NT2/D1 (cell line): ENCODE results near the gene MAP6D1.
"Not testable (repeated sequence)": the region's sequence is repeated elsewhere in the genome, so short reads cannot be mapped to it uniquely, and the experiment has no call there.

Experiments used
- DNase-seq: peaks from one replicate; pipeline ENCODE4 v3.0.0-alpha.2; 2011; ENCODE audit warnings: low read depth, low spot score
- H3K27me3 ChIP-seq: 2 replicates; pipeline ENCODE4 v1.6.0; 2011; ENCODE audit warnings: mild to moderate bottlenecking; ENCODE audit not compliant: insufficient read length, insufficient read depth
- H3K36me3 ChIP-seq: 2 replicates; pipeline ENCODE4 v1.6.1; 2011; ENCODE audit warnings: mild to moderate bottlenecking, low read length, mixed read lengths; ENCODE audit not compliant: insufficient read depth, insufficient read length
- H3K4me1 ChIP-seq: 2 replicates; pipeline ENCODE4 v1.5.1; 2011; ENCODE audit not compliant: insufficient read depth, insufficient read length
- H3K4me3 ChIP-seq: 2 replicates; pipeline ENCODE4 v1.5.1; 2011; ENCODE audit warnings: low read depth; ENCODE audit not compliant: insufficient read length
- H3K9ac ChIP-seq: 2 replicates; pipeline ENCODE4 v1.6.0; 2011; ENCODE audit warnings: low read depth; ENCODE audit not compliant: insufficient read length
- H3K9me3 ChIP-seq: 2 replicates; pipeline ENCODE4 v1.5.1; 2011; ENCODE audit warnings: mild to moderate bottlenecking, low read length; ENCODE audit not compliant: insufficient read depth
- SUZ12 ChIP-seq: IDR thresholded peaks from 2 replicates; pipeline ENCODE4 v1.6.1; 2011; ENCODE audit not compliant: insufficient read length, insufficient read depth; ENCODE audit errors: extremely low read depth
- YY1 ChIP-seq: IDR thresholded peaks from 2 replicates; pipeline ENCODE4 v1.6.1; 2011; ENCODE audit not compliant: insufficient read length, insufficient read depth
- ZNF274 ChIP-seq: IDR thresholded peaks from 2 replicates; pipeline ENCODE4 v1.6.1; 2011; ENCODE audit warnings: mild to moderate bottlenecking, low read depth, low read length

MAP6D1 gene

GRCh38 chr3:183782576-183783276, 42.7 kb downstream of the MAP6D1 start:
- DNase-seq, result no peak
- Histone ChIP-seq H3K27me3 (no peaks in the 10 kb centered on the region), H3K9ac (no peak overlapping the region), H3K4me3 (no peak overlapping the region), H3K9me3 (no peaks in the 10 kb centered on the region), H3K36me3 (peaks cover 79% of the 10 kb centered on the region), H3K4me1 (no peaks in the 10 kb centered on the region)
- TF ChIP-seq YY1 (no peak), ZNF274 (no peak), SUZ12 (no peak)

- Histone ChIP-seq H3K36me3 (peaks cover 79% of the 10 kb centered on the region), H3K4me3 (no peak overlapping the region), H3K9me3 (no peaks in the 10 kb centered on the region), H3K4me1 (no peaks in the 10 kb centered on the region), H3K9ac (no peak overlapping the region), H3K27me3 (no peaks in the 10 kb centered on the region)
- DNase-seq, result no peak
- TF ChIP-seq YY1 (no peak), SUZ12 (no peak), ZNF274 (no peak)
Measured at GRCh38 chr3:183781246-183781645, 44.1 kb downstream of the MAP6D1 start.

GRCh38 chr3:183779896-183780465, 45.4 kb downstream of the MAP6D1 start:
- Histone ChIP-seq H3K4me1 (no peaks in the 10 kb centered on the region), H3K27me3 (no peaks in the 10 kb centered on the region), H3K9ac (no peak overlapping the region), H3K4me3 (no peak overlapping the region), H3K36me3 (peaks cover 80% of the 10 kb centered on the region), H3K9me3 (no peaks in the 10 kb centered on the region)
- TF ChIP-seq SUZ12 (no peak), YY1 (no peak), ZNF274 (no peak)
- no peak for DNase-seq

- Histone ChIP-seq H3K36me3 (peaks cover 89% of the 10 kb centered on the region), H3K4me1 (no peaks in the 10 kb centered on the region), H3K9ac (no peak overlapping the region), H3K9me3 (no peaks in the 10 kb centered on the region), H3K27me3 (no peaks in the 10 kb centered on the region), H3K4me3 (no peak overlapping the region)
- no peak for DNase-seq
- TF ChIP-seq YY1 (no peak), SUZ12 (no peak), ZNF274 (no peak)
Measured at GRCh38 chr3:183777016-183777618, 48.3 kb downstream of the MAP6D1 start.

- H3K4me3 ChIP-seq, DNase-seq, H3K9me3 ChIP-seq, H3K27me3 ChIP-seq, H3K9ac ChIP-seq, H3K4me1 ChIP-seq: not testable (repeated sequence)
- peaks cover 87% of the 10 kb centered on the region for H3K36me3 ChIP-seq
Measured at GRCh38 chr3:183776451-183776850, 48.9 kb downstream of the MAP6D1 start.

GRCh38 chr3:183775781-183776180, 49.6 kb downstream of the MAP6D1 start:
- no peaks in the 10 kb centered on the region for H3K4me1 ChIP-seq
- H3K9ac ChIP-seq, result no peak overlapping the region
- DNase-seq, result no peak
- H3K36me3 ChIP-seq, result peaks cover 80% of the 10 kb centered on the region
- no peak for TF ChIP-seq SUZ12
- no peak for TF ChIP-seq YY1
- no peak for TF ChIP-seq ZNF274
- H3K27me3 ChIP-seq, result no peaks in the 10 kb centered on the region
- no peak overlapping the region for H3K4me3 ChIP-seq
- H3K9me3 ChIP-seq, result no peaks in the 10 kb centered on the region

GRCh38 chr3:183774631-183775030, 50.7 kb downstream of the MAP6D1 start:
- no peaks in the 10 kb centered on the region for H3K27me3 ChIP-seq
- H3K4me3 ChIP-seq, result no peak overlapping the region
- no peaks in the 10 kb centered on the region for H3K4me1 ChIP-seq
- no peak overlapping the region for H3K9ac ChIP-seq
- no peaks in the 10 kb centered on the region for H3K9me3 ChIP-seq
- peaks cover 76% of the 10 kb centered on the region for H3K36me3 ChIP-seq
- TF ChIP-seq YY1 (no peak), ZNF274 (no peak), SUZ12 (no peak)
- no peak for DNase-seq

- H3K4me3 ChIP-seq, result no peak overlapping the region
- TF ChIP-seq SUZ12 (no peak), ZNF274 (no peak), YY1 (no peak)
- no peaks in the 10 kb centered on the region for H3K27me3 ChIP-seq
- H3K9ac ChIP-seq, result no peak overlapping the region
- no peaks in the 10 kb centered on the region for H3K4me1 ChIP-seq
- H3K9me3 ChIP-seq, result no peaks in the 10 kb centered on the region
- no peak for DNase-seq
- H3K36me3 ChIP-seq, result peaks cover 68% of the 10 kb centered on the region
Measured at GRCh38 chr3:183769453-183769852, 55.9 kb downstream of the MAP6D1 start.
